Measurements from ENCODE around the gene NPHP4.

- TF ChIP-seq CTCF (IDR thresholded peaks at IDR 0.05; ENCODE audit: low read depth, low read length, missing input control) (no peak), EGR1 (IDR thresholded peaks at IDR 0.05; ENCODE audit: low read depth in 2 of 2) (no peak), TAF1 (conservative IDR thresholded peaks at IDR 0.05) (no peak), YY1 (IDR thresholded peaks at IDR 0.05) (no peak), MAX (IDR thresholded peaks at IDR 0.05) (no peak), JUND (IDR thresholded peaks at IDR 0.05) (no peak), REST (IDR thresholded peaks at IDR 0.05) (no peak)
Measured at GRCh38 chr1:5992814-5993555, 760 bp upstream of the NPHP4 start.

Data from liver (tissue), 3 donors.